Measurements from ENCODE around the gene CACNA2D2.

CACNA2D2 gene

GRCh38 chr3:50494126-50494525, 9.3 kb downstream of the CACNA2D2 start:
- DNase-seq, result no peak

- no peak for DNase-seq
Measured at GRCh38 chr3:50493623-50494022, 9.8 kb downstream of the CACNA2D2 start.

- DNase-seq, result no peak
Measured at GRCh38 chr3:50493086-50493485, 10.3 kb downstream of the CACNA2D2 start.

- no peak for DNase-seq
Measured at GRCh38 chr3:50491023-50491422, 12.4 kb downstream of the CACNA2D2 start.

- DNase-seq, result no peak
Measured at GRCh38 chr3:50490424-50490823, 13.0 kb downstream of the CACNA2D2 start.

- no peak for DNase-seq
Measured at GRCh38 chr3:50487181-50487580, 16.3 kb downstream of the CACNA2D2 start.

- no peak for DNase-seq
Measured at GRCh38 chr3:50486219-50486888, 17.1 kb downstream of the CACNA2D2 start.

GRCh38 chr3:50484722-50485121, 18.7 kb downstream of the CACNA2D2 start:
- DNase-seq, result no peak

GRCh38 chr3:50483374-50483773, 20.1 kb downstream of the CACNA2D2 start:
- DNase-seq, result no peak

GRCh38 chr3:50481992-50482391, 21.4 kb downstream of the CACNA2D2 start:
- no peak for DNase-seq

- DNase-seq, result no peak
Measured at GRCh38 chr3:50480471-50480870, 23.0 kb downstream of the CACNA2D2 start.

- no peak for DNase-seq
Measured at GRCh38 chr3:50479523-50479922, 23.9 kb downstream of the CACNA2D2 start.

GRCh38 chr3:50478671-50479260, 24.7 kb downstream of the CACNA2D2 start:
- no peak for DNase-seq

- no peak for DNase-seq
Measured at GRCh38 chr3:50478051-50478450, 25.4 kb downstream of the CACNA2D2 start.

GRCh38 chr3:50475348-50475747, 28.1 kb downstream of the CACNA2D2 start:
- no peak for DNase-seq

- DNase-seq, result no peak
Measured at GRCh38 chr3:50474717-50475116, 28.7 kb downstream of the CACNA2D2 start.

- DNase-seq, result no peak
Measured at GRCh38 chr3:50473768-50474167, 29.7 kb downstream of the CACNA2D2 start.

GRCh38 chr3:50472958-50473357, 30.5 kb downstream of the CACNA2D2 start:
- DNase-seq, result no peak

- no peak for DNase-seq
Measured at GRCh38 chr3:50470658-50471057, 32.8 kb downstream of the CACNA2D2 start.

GRCh38 chr3:50467919-50468318, 35.5 kb downstream of the CACNA2D2 start:
- no peak for DNase-seq

GRCh38 chr3:50466177-50466576, 37.3 kb downstream of the CACNA2D2 start:
- no peak for DNase-seq

- no peak for DNase-seq
Measured at GRCh38 chr3:50464569-50464968, 38.9 kb downstream of the CACNA2D2 start.

GRCh38 chr3:50459785-50460184, 43.6 kb downstream of the CACNA2D2 start:
- no peak for DNase-seq

GRCh38 chr3:50457988-50458387, 45.4 kb downstream of the CACNA2D2 start:
- DNase-seq, result no peak
